IMR-90 (cell line): Measurements from ENCODE around the gene POLR2M. TPM values are rescaled to one million over a fixed set of nuclear protein-coding genes. Genes with fewer than 3 reads are reported as not detected.

ENCODE experiments used
- ATAC-seq: fragments of 200-7000 bp; cut with Tn5 transposase; 2 replicates; pipeline ENCODE4 v1.9.1; 2020; ENCODE audit warnings: low read depth, mild to moderate bottlenecking, moderate library complexity
- BruUV-seq: library from RNA; stranded (reverse); fragments of 400-500 nt; replicated peaks from 2 replicates; lab custom pipeline; 2021; lab: Mats Ljungman, UMichigan
- CTCF ChIA-PET: fragments of 300-600 bp; formaldehyde crosslinking; extraction: SDS; loops from one replicate; lab custom pipeline; 2021; ENCODE audit warnings: antibody characterized with exemption; lab: Yijun Ruan, JAX
- POLR2A ChIA-PET: fragments of 300-600 bp; sonication (Branson Sonifier 250); formaldehyde crosslinking; loops from one replicate; lab custom pipeline; 2022; ENCODE audit warnings: antibody characterized with exemption; ENCODE audit not compliant: unreplicated experiment; lab: Charles Lee
- DNase-seq: peaks from one replicate; pipeline ENCODE4 v3.0.0; 2013
- H2AFZ ChIP-seq: replicated peaks from 2 replicates; pipeline ENCODE3; 2013; ENCODE audit warnings: low read length, mild to moderate bottlenecking; ENCODE audit not compliant: poor library complexity
- H2AK5ac ChIP-seq: 2 replicates; pipeline ENCODE4 v1.6.1; 2013; ENCODE audit warnings: low read depth, low read length, inconsistent platforms
- H2AK9ac ChIP-seq: replicated peaks from 2 replicates; pipeline ENCODE3; 2013; ENCODE audit warnings: mild to moderate bottlenecking, low read depth, low read length, moderate library complexity; ENCODE audit not compliant: poor library complexity
- H2BK120ac ChIP-seq: 2 replicates; pipeline ENCODE4 v1.6.1; 2013; ENCODE audit warnings: low read depth, low read length, inconsistent platforms
- H2BK15ac ChIP-seq: 3 replicates; pipeline ENCODE4 v1.6.1; 2013; ENCODE audit warnings: low read depth, low read length, inconsistent platforms
- H2BK20ac ChIP-seq: 2 replicates; pipeline ENCODE4 v1.6.1; 2013; ENCODE audit warnings: low read depth, mild to moderate bottlenecking, inconsistent platforms, low read length, moderate library complexity
- H2BK5ac ChIP-seq: 2 replicates; pipeline ENCODE4 v1.6.1; 2013; ENCODE audit warnings: mild to moderate bottlenecking, low read depth, low read length, inconsistent platforms; ENCODE audit not compliant: poor library complexity, severe bottlenecking
- H3K14ac ChIP-seq: replicated peaks from 2 replicates; pipeline ENCODE4 v1.6.1; 2013; ENCODE audit warnings: low read depth, low read length, inconsistent platforms
- H3K18ac ChIP-seq: 2 replicates; pipeline ENCODE4 v1.6.1; 2013; ENCODE audit warnings: low read depth, low read length, control low read depth
- H3K23ac ChIP-seq: 2 replicates; pipeline ENCODE4 v1.6.1; 2013; ENCODE audit warnings: low read depth, low read length, inconsistent platforms
- H3K27ac ChIP-seq: 2 replicates; pipeline ENCODE4 v1.5.1; 2013; ENCODE audit warnings: mild to moderate bottlenecking, control low read depth, low read length; ENCODE audit not compliant: insufficient read depth
- H3K27me3 ChIP-seq: 2 replicates; pipeline ENCODE4 v1.6.1; 2013; ENCODE audit warnings: low read length; ENCODE audit not compliant: control insufficient read depth, insufficient read depth
- H3K36me3 ChIP-seq: 2 replicates; pipeline ENCODE4 v1.6.1; 2013; ENCODE audit warnings: low read length, mixed read lengths; ENCODE audit not compliant: control insufficient read depth, insufficient read depth
- H3K4ac ChIP-seq: 2 replicates; pipeline ENCODE4 v1.6.1; 2013; ENCODE audit warnings: low read depth, low read length, inconsistent platforms
- H3K4me1 ChIP-seq: 2 replicates; pipeline ENCODE4 v1.6.1; 2013; ENCODE audit warnings: low read length, mixed read lengths; ENCODE audit not compliant: control insufficient read depth, insufficient read depth
- H3K4me2 ChIP-seq: 2 replicates; pipeline ENCODE4 v1.6.1; 2013; ENCODE audit warnings: low read depth, mild to moderate bottlenecking, control low read depth, low read length, moderate library complexity
- H3K4me3 ChIP-seq: 2 replicates; pipeline ENCODE4 v1.5.1; 2013; ENCODE audit warnings: low read depth, mild to moderate bottlenecking, control low read depth, low read length, moderate library complexity; ENCODE audit not compliant: insufficient read depth
- H3K56ac ChIP-seq: 2 replicates; pipeline ENCODE4 v1.6.1; 2013; ENCODE audit warnings: low read length, inconsistent platforms; ENCODE audit not compliant: insufficient read depth; ENCODE audit errors: extremely low read depth
- H3K79me1 ChIP-seq, 2 experiments: 2 replicates each; pipeline ENCODE4 v1.6.1; 2013; ENCODE audit warnings: low read length in 2 of 2, inconsistent platforms in 1 of 2, low read depth in 1 of 2
- H3K9ac ChIP-seq: 2 replicates; pipeline ENCODE4 v1.6.1; 2013; ENCODE audit warnings: low read depth, low read length, control low read depth
- H3K9me1 ChIP-seq: 2 replicates; pipeline ENCODE4 v1.6.1; 2013; ENCODE audit warnings: low read length, inconsistent platforms; ENCODE audit not compliant: insufficient read depth
- H3K9me3 ChIP-seq: 2 replicates; pipeline ENCODE4 v1.6.1; 2013; ENCODE audit warnings: low read length; ENCODE audit not compliant: control insufficient read depth, insufficient read depth
- H4K20me1 ChIP-seq: 2 replicates; pipeline ENCODE4 v1.6.1; 2013; ENCODE audit warnings: low read length, inconsistent platforms; ENCODE audit not compliant: insufficient read depth
- H4K5ac ChIP-seq: 2 replicates; pipeline ENCODE4 v1.6.1; 2013; ENCODE audit warnings: mild to moderate bottlenecking, low read depth, low read length, control low read depth
- H4K8ac ChIP-seq, 2 experiments: 2 replicates each; pipeline ENCODE4 v1.6.1; 2013; ENCODE audit warnings: low read depth in 2 of 2, low read length in 2 of 2, control low read depth in 1 of 2, inconsistent platforms in 1 of 2
- H4K91ac ChIP-seq: 2 replicates; pipeline ENCODE4 v1.6.1; 2013; ENCODE audit warnings: low read depth, low read length, inconsistent platforms; ENCODE audit not compliant: insufficient read depth
- CEBPB ChIP-seq: IDR thresholded peaks from 2 replicates; pipeline ENCODE4 v1.6.1; 2012; ENCODE audit warnings: low read depth, low read length, improper control_type of control experiment
- FOS ChIP-seq: fragments of 150-350 bp; IDR thresholded peaks from 2 replicates; pipeline ENCODE4 v1.6.1; 2016; ENCODE audit warnings: low read depth, low read length
- MAFK ChIP-seq: IDR thresholded peaks from 2 replicates; pipeline ENCODE4 v1.6.1; 2012; ENCODE audit warnings: low read depth, low read length, improper control_type of control experiment
- MAZ ChIP-seq: IDR thresholded peaks from 2 replicates; pipeline ENCODE4 v1.6.1; 2012; ENCODE audit warnings: low read depth, mild to moderate bottlenecking, low read length, improper control_type of control experiment, moderate library complexity, borderline replicate concordance
- MXI1 ChIP-seq: IDR thresholded peaks from 2 replicates; pipeline ENCODE4 v1.6.1; 2012; ENCODE audit warnings: low read depth, mild to moderate bottlenecking, low read length, moderate library complexity, borderline replicate concordance
- POLR2A ChIP-seq: IDR thresholded peaks from 2 replicates; pipeline ENCODE4 v1.6.1; 2012; ENCODE audit warnings: mild to moderate bottlenecking, low read depth, low read length
- RAD21 ChIP-seq: IDR thresholded peaks from 2 replicates; pipeline ENCODE4 v1.6.1; 2012; ENCODE audit warnings: low read length, improper control_type of control experiment
- RFX5 ChIP-seq: IDR thresholded peaks from 2 replicates; pipeline ENCODE4 v1.8.0; 2012; ENCODE audit warnings: low read depth, mild to moderate bottlenecking, low read length, moderate library complexity
- WGBS, 2 experiments: methylation state at CpG; one replicate each; pipeline versions ENCODE4 v1.1.5 to v1.1.7; 2013; ENCODE audit warnings: missing lambda C conversion rate in 2 of 2; ENCODE audit not compliant: insufficient read length in 1 of 2; ENCODE audit errors: extremely low coverage in 2 of 2; 5-methylcytosine and 5-hydroxymethylcytosine counted together
- dilution Hi-C: fragments of 300-500 bp; cut with HindIII; formaldehyde crosslinking; loops from one replicate; pipeline ENCODE4 v1.14.3; 2018; ENCODE audit warnings: low sequenced_read_pairs; ENCODE audit not compliant: unreplicated experiment
- in situ Hi-C: fragments of 300-500 bp; cut with MboI; formaldehyde crosslinking; loops from 3 replicates; pipeline ENCODE4 v1.14.3; 2019; ENCODE audit warnings: low sequenced_read_pairs, inconsistent platforms, mixed read lengths
- intact Hi-C: fragments of 100-400 bp; cut with micrococcal nuclease; formaldehyde crosslinking; loops from 2 replicates; pipeline ENCODE4 v1.10.0; 2022
- polyA plus RNA-seq, 3 experiments: library from polyadenylated mRNA; depleted of rRNA; stranded (reverse); fragments of >200 nt; gene quantifications; 2 replicates each; pipeline ENCODE4 v1.2.3, GENCODE V29; 2012; ENCODE audit warnings: low replicate concordance in 1 of 3
- total RNA-seq: library from RNA; depleted of rRNA; stranded (reverse); fragments of >200 nt; gene quantifications from 2 replicates; pipeline ENCODE4 v1.2.3, GENCODE V29; 2012
- TF ChIP-seq, protein P1 (sequence below): fragments of 150-350 bp; IDR thresholded peaks from 2 replicates; pipeline ENCODE4 v1.6.1; 2017; ENCODE audit warnings: mild to moderate bottlenecking, antibody characterized with exemption, low read length, low read depth

The POLR2M gene
- total and polyA plus RNA-seq, 2 of the 4 experiments (the other 2 are of a cell fraction) = 60.8 to 117 TPM

DNA sequence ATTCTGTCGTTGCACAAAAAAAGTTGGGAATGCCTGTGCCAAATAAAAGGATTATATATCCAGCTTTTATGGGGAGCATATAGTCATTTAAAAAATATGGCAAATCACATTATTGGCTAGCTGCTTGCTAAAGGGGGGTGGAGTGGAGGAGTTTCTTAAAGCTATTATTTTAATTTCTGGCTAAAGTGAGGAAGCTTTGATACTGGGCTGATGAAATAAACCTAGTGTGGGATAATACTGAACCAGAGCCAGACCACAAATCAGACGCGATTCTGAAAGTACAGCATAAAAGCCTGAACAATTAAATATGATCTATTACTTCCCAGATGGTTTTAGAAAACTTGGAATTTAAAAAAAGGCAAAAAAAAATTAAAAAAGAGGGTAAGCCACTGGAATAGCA lies 14.4 kb downstream of the POLR2M start:
- Histone ChIP-seq H3K79me1 (no peaks in the 10 kb centered on the region), H2AK9ac (no peak overlapping the region), H3K18ac (no peak overlapping the region), H3K23ac (no peak overlapping the region), H3K56ac (no peak overlapping the region), H3K27ac (no peak overlapping the region), H2BK20ac (no peak overlapping the region), H3K9me1 (no peaks in the 10 kb centered on the region), H3K9me3 (no peaks in the 10 kb centered on the region), H3K36me3 (peaks cover 7% of the 10 kb centered on the region), H4K5ac (no peak overlapping the region), H3K27me3 (no peaks in the 10 kb centered on the region), H2BK120ac (no peak overlapping the region), H3K4me3 (no peak overlapping the region), H2AFZ (no peak overlapping the region), H4K20me1 (no peaks in the 10 kb centered on the region), H3K4me1 (no peaks in the 10 kb centered on the region), H2AK5ac (no peak overlapping the region), H3K4me2 (no peak overlapping the region), H2BK15ac (no peak overlapping the region), H3K4ac (no peak overlapping the region), H2BK5ac (no peak overlapping the region), H4K91ac (no peak overlapping the region), H3K9ac (no peak overlapping the region), H4K8ac (no peak overlapping the region), H3K14ac (no peak overlapping the region)
- no peak for ATAC-seq
- TF ChIP-seq RFX5 (no peak), MXI1 (no peak), POLR2A (no peak), MAFK (no peak), RAD21 (no peak), CEBPB (no peak), FOS (no peak), MAZ (no peak)
- TF ChIP-seq, protein P1, sequence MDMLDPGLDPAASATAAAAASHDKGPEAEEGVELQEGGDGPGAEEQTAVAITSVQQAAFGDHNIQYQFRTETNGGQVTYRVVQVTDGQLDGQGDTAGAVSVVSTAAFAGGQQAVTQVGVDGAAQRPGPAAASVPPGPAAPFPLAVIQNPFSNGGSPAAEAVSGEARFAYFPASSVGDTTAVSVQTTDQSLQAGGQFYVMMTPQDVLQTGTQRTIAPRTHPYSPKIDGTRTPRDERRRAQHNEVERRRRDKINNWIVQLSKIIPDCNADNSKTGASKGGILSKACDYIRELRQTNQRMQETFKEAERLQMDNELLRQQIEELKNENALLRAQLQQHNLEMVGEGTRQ = no peak
- intact Hi-C loops (no loop called here), dilution Hi-C loops (no loop called here), in situ Hi-C loops (no loop called here)
- BruUV-seq = no TSS peak
- ChIA-PET POLR2A (no interaction called here), CTCF (interaction anchor here (0.8 to 2.1 kb wide), 2 partner anchors 12 to 435 kb away, joined by 3 to 10 read pairs; no protein-coding TSS in a partner anchor)
- no CpG with 5 or more reads among the region's 3 CpGs for WGBS, 2 experiments
- DNase-seq = peak; percentile 18
